Mucosa of rectum (tissue), 2 donors: Measurements from ENCODE around the gene INPP5D.
A peak's percentile ranks its signal among the peaks of the same experiment; 100 is the strongest.

Source experiments
- H3K27ac ChIP-seq, 2 donors: one replicate each; pipeline ENCODE4 v1.7.0; 2013; ENCODE audit warnings: inconsistent platforms in 2 of 2, low read depth in 2 of 2, low read length in 2 of 2
- H3K27me3 ChIP-seq, 2 donors: one replicate each; pipeline ENCODE4 v1.7.0; 2013; ENCODE audit warnings: low read length in 2 of 2; ENCODE audit not compliant: control insufficient read depth in 2 of 2, insufficient read depth in 2 of 2
- H3K36me3 ChIP-seq, 2 donors: one replicate each; pipeline ENCODE4 v1.7.0; 2013; ENCODE audit warnings: low read length in 2 of 2; ENCODE audit not compliant: control insufficient read depth in 2 of 2, insufficient read depth in 2 of 2
- H3K4me1 ChIP-seq, 2 donors: one replicate each; pipeline ENCODE4 v1.7.0; 2013; ENCODE audit warnings: low read length in 2 of 2, mild to moderate bottlenecking in 1 of 2; ENCODE audit not compliant: control insufficient read depth in 2 of 2, insufficient read depth in 2 of 2
- H3K4me3 ChIP-seq, 2 donors: one replicate each; pipeline ENCODE4 v1.7.0; 2013; ENCODE audit warnings: low read length in 2 of 2
- H3K9ac ChIP-seq, 2 donors: one replicate each; pipeline ENCODE4 v1.7.0; 2013; ENCODE audit warnings: low read length in 2 of 2, low read depth in 1 of 2, mild to moderate bottlenecking in 1 of 2
- H3K9me3 ChIP-seq, 2 donors: one replicate each; pipeline ENCODE4 v1.7.0; 2013; ENCODE audit warnings: low read length in 2 of 2; ENCODE audit not compliant: control insufficient read depth in 2 of 2
- donor health status: healthy.
- donor health status: Normal muscosa, but diverticular disease.

The INPP5D gene

GRCh38 chr2:233235977-233236376 lies 175.8 kb downstream of the INPP5D start:
- H3K9me3 ChIP-seq, result peaks cover 0 to 1% of the 10 kb centered on the region in 2 donors
- no peaks in the 10 kb centered on the region for H3K27me3 ChIP-seq
- no peak overlapping the region for H3K9ac ChIP-seq
- no peak overlapping the region for H3K4me3 ChIP-seq
- H3K4me1 ChIP-seq, result no peaks in the 10 kb centered on the region
- H3K27ac ChIP-seq, result no peak overlapping the region
- no peaks in the 10 kb centered on the region for H3K36me3 ChIP-seq

DNA sequence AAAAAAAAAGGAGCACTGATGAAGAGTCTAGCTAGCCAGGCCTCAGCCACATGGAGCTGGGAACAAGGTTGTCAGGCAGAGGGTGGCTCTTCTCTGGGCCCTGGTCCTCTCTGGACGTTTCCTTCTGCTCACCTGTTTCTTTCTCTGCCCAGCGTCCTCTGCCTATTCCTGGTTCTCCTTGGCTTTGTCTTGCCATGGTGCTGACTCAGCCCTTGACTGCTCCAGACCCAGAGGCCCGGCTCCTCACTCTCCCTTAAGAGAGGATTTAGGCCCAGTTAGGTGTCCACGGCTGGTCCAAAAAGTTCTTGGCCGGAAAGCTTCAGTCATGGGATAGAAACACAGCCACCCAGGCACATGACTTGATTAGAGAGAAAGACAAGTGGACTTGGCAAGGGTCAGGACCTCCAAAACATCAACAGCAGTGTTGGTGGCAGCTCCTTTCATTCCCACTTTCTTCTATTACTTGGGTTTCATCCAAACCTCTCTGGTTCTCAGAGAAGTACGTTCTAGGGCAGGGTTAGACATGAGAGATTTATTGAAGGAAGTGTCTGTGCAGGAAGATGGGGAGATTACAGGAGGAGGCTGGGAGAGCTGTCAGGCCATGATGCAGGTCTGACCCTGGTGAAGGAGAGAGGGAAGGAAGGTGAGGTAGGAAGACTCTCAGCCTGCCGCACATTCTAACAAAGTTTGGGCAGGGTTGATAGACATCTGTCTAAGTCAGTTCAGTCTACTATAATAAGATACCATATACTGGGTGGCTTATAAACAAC lies 176.9 kb downstream of the INPP5D start:
- Histone ChIP-seq H3K9me3 (peaks cover 0 to 1% of the 10 kb centered on the region in 2 donors), H3K4me1 (peaks cover 2 to 6% of the 10 kb centered on the region in 2 donors), H3K9ac (no peak overlapping the region), H3K27me3 (no peaks in the 10 kb centered on the region), H3K4me3 (no peak overlapping the region), H3K27ac (no peak overlapping the region), H3K36me3 (no peaks in the 10 kb centered on the region)

GRCh38 chr2:233240897-233241296 lies 180.8 kb downstream of the INPP5D start:
- Histone ChIP-seq H3K36me3 (no peaks in the 10 kb centered on the region), H3K9ac (no peak overlapping the region), H3K27me3 (no peaks in the 10 kb centered on the region), H3K4me3 (no peak overlapping the region), H3K27ac (no peak overlapping the region), H3K9me3 (peaks cover 0 to 1% of the 10 kb centered on the region in 2 donors), H3K4me1 (peaks cover 7 to 9% of the 10 kb centered on the region in 2 donors)

DNA sequence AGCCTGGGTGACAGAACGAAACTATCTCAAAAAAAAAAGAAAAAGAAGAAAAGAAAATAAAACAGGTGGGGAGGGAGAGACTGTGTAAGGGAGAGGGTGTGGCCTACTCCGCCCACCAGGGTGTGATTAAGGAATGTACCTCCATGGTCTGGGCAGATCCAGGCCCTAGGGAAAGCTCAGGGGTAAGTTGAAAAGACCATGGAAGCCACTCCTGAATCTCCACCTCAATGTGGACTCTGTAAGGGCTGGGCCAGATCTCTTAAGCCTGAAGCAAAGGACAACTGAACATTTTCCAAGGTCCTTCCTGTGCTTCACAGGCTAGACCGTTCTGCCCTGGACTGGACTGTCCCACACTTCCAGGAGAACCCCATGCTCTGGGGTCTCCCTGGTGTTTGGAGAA lies 181.7 kb downstream of the INPP5D start:
- H3K4me1 ChIP-seq, result peaks cover 7 to 9% of the 10 kb centered on the region in 2 donors
- peak overlapping the region; percentile 2 to 61 for H3K27ac ChIP-seq
- H3K9ac ChIP-seq, result peak overlapping the region in 1 of 2 donors; percentile 47
- peaks cover 0 to 1% of the 10 kb centered on the region in 2 donors for H3K9me3 ChIP-seq
- H3K27me3 ChIP-seq, result no peaks in the 10 kb centered on the region
- H3K36me3 ChIP-seq, result no peaks in the 10 kb centered on the region
- no peak overlapping the region for H3K4me3 ChIP-seq

GRCh38 chr2:233242231-233242927 lies 182.2 kb downstream of the INPP5D start:
- peak overlapping the region; percentile 2 to 61 for H3K27ac ChIP-seq
- H3K4me1 ChIP-seq, result peaks cover 9 to 10% of the 10 kb centered on the region in 2 donors
- no peaks in the 10 kb centered on the region for H3K36me3 ChIP-seq
- H3K9me3 ChIP-seq, result peaks cover 0 to under 1% of the 10 kb centered on the region in 2 donors
- H3K9ac ChIP-seq, result peak overlapping the region in 1 of 2 donors; percentile 47
- no peaks in the 10 kb centered on the region for H3K27me3 ChIP-seq
- H3K4me3 ChIP-seq, result no peak overlapping the region

GRCh38 chr2:233243348-233243747 lies 183.2 kb downstream of the INPP5D start:
- Histone ChIP-seq H3K27me3 (no peaks in the 10 kb centered on the region), H3K36me3 (no peaks in the 10 kb centered on the region), H3K9me3 (no peaks in the 10 kb centered on the region), H3K4me3 (no peak overlapping the region), H3K9ac (no peak overlapping the region), H3K4me1 (peaks cover 9 to 12% of the 10 kb centered on the region in 2 donors), H3K27ac (no peak overlapping the region)

DNA sequence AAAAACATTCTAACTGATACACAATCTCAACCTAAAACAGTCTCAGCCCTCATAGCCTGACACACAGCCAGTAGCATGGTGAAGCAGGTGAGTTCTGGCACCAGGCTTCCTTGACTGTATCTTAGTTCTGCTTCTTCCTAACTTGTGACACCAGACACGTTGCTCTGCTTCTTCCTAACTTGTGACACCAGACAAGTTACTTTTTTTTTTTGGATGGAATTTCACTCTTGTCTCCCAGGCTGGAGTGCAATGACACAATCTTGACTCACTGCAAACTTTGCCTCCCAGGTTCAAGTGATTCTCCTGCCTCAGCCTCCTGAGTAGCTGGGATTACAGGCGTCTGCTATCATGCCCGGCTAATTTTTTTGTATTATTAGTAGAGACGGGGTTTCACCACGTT lies 184.7 kb downstream of the INPP5D start:
- Histone ChIP-seq H3K9me3 (no peaks in the 10 kb centered on the region), H3K4me1 (peaks cover 9 to 12% of the 10 kb centered on the region in 2 donors), H3K9ac (no peak overlapping the region), H3K27me3 (no peaks in the 10 kb centered on the region), H3K4me3 (no peak overlapping the region), H3K36me3 (no peaks in the 10 kb centered on the region), H3K27ac (no peak overlapping the region)

DNA sequence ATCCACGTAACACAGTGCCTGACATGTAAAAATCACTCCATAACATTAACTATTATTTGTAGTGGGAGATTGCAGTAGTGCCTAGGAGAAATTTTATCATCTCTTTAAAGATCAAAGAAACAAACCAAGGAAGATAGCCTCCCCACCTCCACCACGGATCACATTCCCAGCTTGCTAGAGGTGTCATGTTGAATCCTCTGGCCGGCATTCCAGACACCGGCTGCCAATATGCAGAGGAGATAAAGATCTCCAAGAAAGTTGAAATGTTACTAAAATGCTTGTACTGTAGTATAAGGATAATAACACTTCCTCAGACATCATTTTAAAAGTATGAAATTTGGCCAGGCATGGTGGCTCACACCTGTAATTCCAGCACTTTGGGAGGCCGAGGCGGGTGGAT lies 185.3 kb downstream of the INPP5D start:
- Histone ChIP-seq H3K9me3 (no peaks in the 10 kb centered on the region), H3K27me3 (no peaks in the 10 kb centered on the region), H3K27ac (no peak overlapping the region), H3K36me3 (no peaks in the 10 kb centered on the region), H3K4me3 (no peak overlapping the region), H3K9ac (no peak overlapping the region), H3K4me1 (peaks cover 9 to 12% of the 10 kb centered on the region in 2 donors)

DNA sequence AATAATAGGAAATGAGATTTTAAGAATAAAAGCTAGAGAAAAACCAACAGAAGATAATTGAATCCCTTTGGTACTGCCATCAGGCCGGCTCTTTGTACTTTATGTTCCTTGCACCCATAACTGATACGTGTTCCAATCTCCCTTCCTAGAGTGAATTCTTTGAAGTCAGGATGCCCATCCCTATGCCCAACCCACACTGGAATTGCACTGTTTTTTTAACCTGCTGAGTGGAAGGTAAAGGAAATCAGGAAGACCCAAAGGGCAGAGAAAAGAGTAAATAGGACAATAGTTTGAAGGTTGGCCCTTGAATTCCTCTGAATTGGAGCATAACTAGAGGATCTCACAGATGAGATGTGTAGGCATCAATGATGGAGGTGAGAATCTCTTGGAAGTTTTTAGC lies 187.0 kb downstream of the INPP5D start:
- H3K9ac ChIP-seq, result no peak overlapping the region
- no peaks in the 10 kb centered on the region for H3K9me3 ChIP-seq
- H3K36me3 ChIP-seq, result no peaks in the 10 kb centered on the region
- H3K27ac ChIP-seq, result peak overlapping the region; percentile 1 to 19
- no peaks in the 10 kb centered on the region for H3K27me3 ChIP-seq
- peaks cover 2 to 8% of the 10 kb centered on the region in 2 donors for H3K4me1 ChIP-seq
- H3K4me3 ChIP-seq, result no peak overlapping the region

DNA sequence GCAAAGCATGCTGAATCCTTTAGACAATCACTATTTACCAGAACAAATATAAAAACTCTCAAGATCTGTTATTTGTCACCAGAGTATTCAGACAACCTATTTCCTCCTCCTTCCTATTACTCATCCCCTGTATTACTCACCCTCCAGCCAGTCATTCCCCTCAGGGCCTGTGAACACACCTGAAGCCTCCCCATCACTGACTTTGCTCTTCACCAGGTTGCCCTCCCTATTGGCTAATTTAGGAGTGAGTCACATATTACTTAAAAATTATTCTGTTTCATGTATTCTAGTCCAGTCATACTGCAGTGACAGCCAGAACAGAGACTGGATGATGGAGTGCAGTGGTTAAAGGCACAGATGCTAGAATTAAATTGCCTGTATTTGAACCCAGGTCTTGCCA lies 187.6 kb downstream of the INPP5D start:
- Histone ChIP-seq H3K4me1 (peaks cover 6 to 12% of the 10 kb centered on the region in 2 donors), H3K27ac (peak overlapping the region in 1 of 2 donors; percentile 19), H3K9me3 (no peaks in the 10 kb centered on the region), H3K36me3 (no peaks in the 10 kb centered on the region), H3K4me3 (no peak overlapping the region), H3K9ac (no peak overlapping the region), H3K27me3 (no peaks in the 10 kb centered on the region)
